ENCODE data around the gene MND1. TPM values are rescaled to one million over a fixed set of nuclear protein-coding genes. Genes with fewer than 3 reads are reported as not detected.

MND1 gene
- total RNA-seq, 2 experiments from 2014 or later = 59.4 to 101 TPM

- H3K9me2 ChIP-seq (ENCODE audit: insufficient read depth, low read length) = 0 out of 2 replicates have a peak, but pooled peaks cover 3% of the 10 kb centered on the region
- H3K4me1 ChIP-seq (ENCODE audit: insufficient read depth, low read length, poor library complexity, severe bottlenecking) = peaks cover 23% of the 10 kb centered on the region
- no peak overlapping the region for H2AFZ ChIP-seq (ENCODE audit: low read length)
- DNase-seq (ENCODE audit: low spot score) = no peak
- H3K4me3 ChIP-seq (ENCODE audit: low read depth, low read length, poor library complexity, severe bottlenecking) = no peak overlapping the region
- no peaks in the 10 kb centered on the region for H3K9me3 ChIP-seq (ENCODE audit: low read length)
- H3K79me2 ChIP-seq (ENCODE audit: insufficient read depth, low read depth, low read length) = no peaks in the 10 kb centered on the region
- no TSS peak for BruUV-seq (replicated peaks)
- POLR2A ChIA-PET = interaction anchor here (0.7 to 2.4 kb wide), 4 partner anchors 14 to 325 kb away, joined by 3 to 14 read pairs (median 4); no protein-coding TSS in a partner anchor
- H3K27ac ChIP-seq (ENCODE audit: low read depth, low read length, poor library complexity, severe bottlenecking) = no peak overlapping the region
- no peaks in the 10 kb centered on the region for H4K20me1 ChIP-seq (ENCODE audit: insufficient read depth, low read length)
- CTCF ChIA-PET (ENCODE audit: unreplicated experiment) = no interaction called here
- no peak for TF ChIP-seq EZH2phosphoT487 (IDR thresholded peaks at IDR 0.05; ENCODE audit: borderline replicate concordance, low read depth, low read length)
- TF ChIP-seq, protein P1, sequence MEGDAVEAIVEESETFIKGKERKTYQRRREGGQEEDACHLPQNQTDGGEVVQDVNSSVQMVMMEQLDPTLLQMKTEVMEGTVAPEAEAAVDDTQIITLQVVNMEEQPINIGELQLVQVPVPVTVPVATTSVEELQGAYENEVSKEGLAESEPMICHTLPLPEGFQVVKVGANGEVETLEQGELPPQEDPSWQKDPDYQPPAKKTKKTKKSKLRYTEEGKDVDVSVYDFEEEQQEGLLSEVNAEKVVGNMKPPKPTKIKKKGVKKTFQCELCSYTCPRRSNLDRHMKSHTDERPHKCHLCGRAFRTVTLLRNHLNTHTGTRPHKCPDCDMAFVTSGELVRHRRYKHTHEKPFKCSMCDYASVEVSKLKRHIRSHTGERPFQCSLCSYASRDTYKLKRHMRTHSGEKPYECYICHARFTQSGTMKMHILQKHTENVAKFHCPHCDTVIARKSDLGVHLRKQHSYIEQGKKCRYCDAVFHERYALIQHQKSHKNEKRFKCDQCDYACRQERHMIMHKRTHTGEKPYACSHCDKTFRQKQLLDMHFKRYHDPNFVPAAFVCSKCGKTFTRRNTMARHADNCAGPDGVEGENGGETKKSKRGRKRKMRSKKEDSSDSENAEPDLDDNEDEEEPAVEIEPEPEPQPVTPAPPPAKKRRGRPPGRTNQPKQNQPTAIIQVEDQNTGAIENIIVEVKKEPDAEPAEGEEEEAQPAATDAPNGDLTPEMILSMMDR (conservative IDR thresholded peaks at IDR 0.05; ENCODE audit: low read length) = no peak
- intact Hi-C loops (cut with micrococcal nuclease; ENCODE audit: unreplicated experiment) = no loop called here
- no peaks in the 10 kb centered on the region for H3K36me3 ChIP-seq (ENCODE audit: insufficient read depth, low read length)
- no peak overlapping the region for H3K4me2 ChIP-seq (ENCODE audit: low read length)
Observed at GRCh38 chr4:153324046-153324445, 20.4 kb upstream of the MND1 start.

- H4K20me1 ChIP-seq (ENCODE audit: insufficient read depth, low read length) = no peaks in the 10 kb centered on the region
- H3K4me3 ChIP-seq (ENCODE audit: low read depth, low read length, poor library complexity, severe bottlenecking) = no peak overlapping the region
- H2AFZ ChIP-seq (ENCODE audit: low read length) = no peak overlapping the region
- ChIA-PET CTCF (ENCODE audit: unreplicated experiment) (no interaction called here), POLR2A (interaction anchor here (0.7 to 2.4 kb wide), 4 partner anchors 13 to 564 kb away, joined by 3 to 14 read pairs (median 6); no protein-coding TSS in a partner anchor)
- BruUV-seq (replicated peaks) = no TSS peak
- DNase-seq (ENCODE audit: low spot score) = no peak
- peaks cover 23% of the 10 kb centered on the region for H3K4me1 ChIP-seq (ENCODE audit: insufficient read depth, low read length, poor library complexity, severe bottlenecking)
- H3K36me3 ChIP-seq (ENCODE audit: insufficient read depth, low read length) = no peaks in the 10 kb centered on the region; the same call in 1 of the 2 replicates
- no peak for TF ChIP-seq EZH2phosphoT487 (IDR thresholded peaks at IDR 0.05; ENCODE audit: borderline replicate concordance, low read depth, low read length)
- TF ChIP-seq, protein P1 (conservative IDR thresholded peaks at IDR 0.05; ENCODE audit: low read length) = no peak
- H3K9me3 ChIP-seq (ENCODE audit: low read length) = no peaks in the 10 kb centered on the region
- H3K4me2 ChIP-seq (ENCODE audit: low read length) = no peak overlapping the region
- H3K9me2 ChIP-seq (ENCODE audit: insufficient read depth, low read length) = 0 out of 2 replicates have a peak, but pooled peaks cover 3% of the 10 kb centered on the region
- no peak overlapping the region for H3K27ac ChIP-seq (ENCODE audit: low read depth, low read length, poor library complexity, severe bottlenecking)
- intact Hi-C loops (cut with micrococcal nuclease; ENCODE audit: unreplicated experiment) = no loop called here
- no peaks in the 10 kb centered on the region for H3K79me2 ChIP-seq (ENCODE audit: insufficient read depth, low read depth, low read length)
Observed at GRCh38 chr4:153325558-153325957, 18.9 kb upstream of the MND1 start.

DNA sequence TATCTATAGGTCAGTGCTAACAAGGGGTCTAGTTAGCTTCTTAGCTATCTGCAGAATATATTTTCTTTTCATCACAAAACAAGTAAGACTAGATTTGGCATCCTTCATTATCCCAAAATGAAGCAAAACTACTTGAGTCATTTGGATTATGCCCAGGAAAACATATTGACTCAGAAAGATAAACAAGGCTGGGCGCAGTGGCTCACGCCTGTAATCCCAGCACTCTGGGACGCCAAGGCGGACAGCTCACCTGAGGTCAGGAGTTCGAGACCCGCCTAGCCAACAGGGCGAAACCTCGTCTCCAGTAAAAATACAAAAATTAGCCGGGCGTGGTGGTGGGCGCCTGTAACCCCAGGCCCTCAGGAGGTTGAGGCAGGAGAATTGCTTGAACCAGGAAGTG is 18.0 kb upstream of the MND1 start:
- no peak overlapping the region for H3K4me2 ChIP-seq (ENCODE audit: low read length)
- intact Hi-C loops (cut with micrococcal nuclease; ENCODE audit: unreplicated experiment) = no loop called here
- H2AFZ ChIP-seq (ENCODE audit: low read length) = no peak overlapping the region
- 0 out of 2 replicates have a peak, but pooled peaks cover 3% of the 10 kb centered on the region for H3K9me2 ChIP-seq (ENCODE audit: insufficient read depth, low read length)
- no peaks in the 10 kb centered on the region for H3K9me3 ChIP-seq (ENCODE audit: low read length)
- no peak overlapping the region for H3K4me3 ChIP-seq (ENCODE audit: low read depth, low read length, poor library complexity, severe bottlenecking)
- H3K4me1 ChIP-seq (ENCODE audit: insufficient read depth, low read length, poor library complexity, severe bottlenecking) = peaks cover 23% of the 10 kb centered on the region
- no peak for DNase-seq (ENCODE audit: low spot score)
- no peak overlapping the region for H3K27ac ChIP-seq (ENCODE audit: low read depth, low read length, poor library complexity, severe bottlenecking)
- no peaks in the 10 kb centered on the region for H4K20me1 ChIP-seq (ENCODE audit: insufficient read depth, low read length)
- POLR2A ChIA-PET = interaction anchor here (0.8 to 2.4 kb wide), 4 partner anchors 12 to 524 kb away, joined by 3 to 14 read pairs (median 6); no protein-coding TSS in a partner anchor
- no TSS peak for BruUV-seq (replicated peaks)
- TF ChIP-seq EZH2phosphoT487 (IDR thresholded peaks at IDR 0.05; ENCODE audit: borderline replicate concordance, low read depth, low read length) = no peak
- TF ChIP-seq, protein P1 (conservative IDR thresholded peaks at IDR 0.05; ENCODE audit: low read length) = no peak
- no peaks in the 10 kb centered on the region for H3K79me2 ChIP-seq (ENCODE audit: insufficient read depth, low read depth, low read length)
- CTCF ChIA-PET (ENCODE audit: unreplicated experiment) = no interaction called here
- no peaks in the 10 kb centered on the region; the same call in 1 of the 2 replicates for H3K36me3 ChIP-seq (ENCODE audit: insufficient read depth, low read length)

Measured in OCI-LY7 (cell line).